GM21737 (cell line): ENCODE results near the gene GCH1.

Experiments used
- ATAC-seq: cut with Tn5 transposase; IDR thresholded peaks from one replicate; pipeline ENCODE4 v1.9.1; 2021; ENCODE audit warnings: mild to moderate bottlenecking, moderate library complexity; ENCODE audit not compliant: unreplicated experiment

GCH1 gene

GRCh38 chr14:54829486-54830224, 73.0 kb downstream of the GCH1 start:
- no peak for ATAC-seq

- ATAC-seq: no peak
Observed at GRCh38 chr14:54828037-54828436, 74.6 kb downstream of the GCH1 start.

- ATAC-seq: no peak
Observed at GRCh38 chr14:54823757-54824549, 78.7 kb downstream of the GCH1 start.

- no peak for ATAC-seq
Observed at GRCh38 chr14:54822685-54823084, 79.9 kb downstream of the GCH1 start.

- no peak for ATAC-seq
Observed at GRCh38 chr14:54818201-54819133, 84.2 kb downstream of the GCH1 start.

GRCh38 chr14:54817506-54817905, 85.1 kb downstream of the GCH1 start:
- ATAC-seq: no peak

- no peak for ATAC-seq
Observed at GRCh38 chr14:54816450-54816849, 86.2 kb downstream of the GCH1 start.

- no peak for ATAC-seq
Observed at GRCh38 chr14:54815515-54815914, 87.1 kb downstream of the GCH1 start.

GRCh38 chr14:54815016-54815415, 87.6 kb downstream of the GCH1 start:
- no peak for ATAC-seq

GRCh38 chr14:54814076-54814475, 88.5 kb downstream of the GCH1 start:
- no peak for ATAC-seq

- no peak for ATAC-seq
Observed at GRCh38 chr14:54813081-54813480, 89.5 kb downstream of the GCH1 start.

GRCh38 chr14:54812617-54813016, 90.0 kb downstream of the GCH1 start:
- no peak for ATAC-seq

GRCh38 chr14:54809767-54810166, 92.9 kb downstream of the GCH1 start:
- ATAC-seq: no peak

GRCh38 chr14:54808326-54809161, 94.1 kb downstream of the GCH1 start:
- no peak for ATAC-seq

GRCh38 chr14:54807881-54808280, 94.7 kb downstream of the GCH1 start:
- ATAC-seq: no peak

- no peak for ATAC-seq
Observed at GRCh38 chr14:54807428-54807827, 95.2 kb downstream of the GCH1 start.

GRCh38 chr14:54806616-54807015, 96.0 kb downstream of the GCH1 start:
- no peak for ATAC-seq

- no peak for ATAC-seq
Observed at GRCh38 chr14:54805445-54806322, 96.9 kb downstream of the GCH1 start.

- ATAC-seq: no peak
Observed at GRCh38 chr14:54805070-54805444, 97.6 kb downstream of the GCH1 start.
